GM12865 (cell line): ENCODE measurements around the gene TAF3.

ENCODE experiments used
- DNase-seq: peaks from one replicate; pipeline ENCODE4 v3.0.0; 2010; ENCODE audit warnings: low read depth
- H3K4me3 ChIP-seq: 2 replicates; pipeline ENCODE4 v1.5.1; 2011; ENCODE audit warnings: mild to moderate bottlenecking, low read depth, low read length, control low read depth
- TF ChIP-seq, protein P1 (sequence below): IDR thresholded peaks from 2 replicates; pipeline ENCODE4 v1.5.1; 2011; ENCODE audit warnings: low read length, control low read depth, low read depth, inconsistent platforms; ENCODE audit not compliant: insufficient read depth; ENCODE audit errors: missing control alignments

The TAF3 gene

DNA sequence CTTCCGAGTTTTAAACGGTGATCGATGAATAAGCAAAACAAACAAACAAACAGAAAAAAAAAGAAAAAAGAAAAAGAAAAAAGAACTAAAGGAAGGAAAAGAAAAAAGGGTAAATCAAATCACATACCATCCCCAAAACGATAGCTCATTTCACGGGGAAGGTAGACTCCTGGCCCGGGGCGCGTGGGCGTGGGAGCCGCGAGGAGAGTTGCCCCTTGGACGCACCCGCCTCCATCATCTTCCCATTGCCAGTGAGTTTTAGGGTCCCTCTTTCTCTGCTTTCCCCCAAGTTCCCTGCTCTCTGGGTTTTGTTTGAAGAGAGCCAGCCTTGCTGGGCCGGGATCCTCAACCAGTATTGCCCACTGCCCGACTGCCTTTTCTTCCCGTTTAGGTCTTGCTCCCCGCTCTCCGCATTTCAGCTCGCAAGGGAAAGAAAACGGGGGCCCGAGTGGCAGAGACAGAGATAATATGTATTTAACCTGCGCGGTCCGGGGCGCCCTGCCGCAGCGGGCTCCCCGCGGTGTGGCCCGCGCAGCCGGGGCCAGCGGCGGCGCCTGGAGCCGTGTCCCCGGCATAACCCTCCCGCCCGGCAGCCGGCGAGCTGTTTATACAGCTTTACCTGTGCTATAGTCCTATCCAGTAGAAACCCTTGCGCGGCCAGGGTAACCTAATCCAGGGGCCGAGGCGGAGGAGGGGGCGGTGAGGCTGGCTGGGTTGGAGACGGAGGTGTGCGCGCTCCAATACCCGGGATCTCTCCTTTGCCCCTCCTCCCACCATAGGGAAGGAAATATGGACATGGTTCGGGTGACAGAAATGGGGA, 230.9 kb downstream of the TAF3 start:
- no peak for DNase-seq
- H3K4me3 ChIP-seq, result no peak overlapping the region

DNA sequence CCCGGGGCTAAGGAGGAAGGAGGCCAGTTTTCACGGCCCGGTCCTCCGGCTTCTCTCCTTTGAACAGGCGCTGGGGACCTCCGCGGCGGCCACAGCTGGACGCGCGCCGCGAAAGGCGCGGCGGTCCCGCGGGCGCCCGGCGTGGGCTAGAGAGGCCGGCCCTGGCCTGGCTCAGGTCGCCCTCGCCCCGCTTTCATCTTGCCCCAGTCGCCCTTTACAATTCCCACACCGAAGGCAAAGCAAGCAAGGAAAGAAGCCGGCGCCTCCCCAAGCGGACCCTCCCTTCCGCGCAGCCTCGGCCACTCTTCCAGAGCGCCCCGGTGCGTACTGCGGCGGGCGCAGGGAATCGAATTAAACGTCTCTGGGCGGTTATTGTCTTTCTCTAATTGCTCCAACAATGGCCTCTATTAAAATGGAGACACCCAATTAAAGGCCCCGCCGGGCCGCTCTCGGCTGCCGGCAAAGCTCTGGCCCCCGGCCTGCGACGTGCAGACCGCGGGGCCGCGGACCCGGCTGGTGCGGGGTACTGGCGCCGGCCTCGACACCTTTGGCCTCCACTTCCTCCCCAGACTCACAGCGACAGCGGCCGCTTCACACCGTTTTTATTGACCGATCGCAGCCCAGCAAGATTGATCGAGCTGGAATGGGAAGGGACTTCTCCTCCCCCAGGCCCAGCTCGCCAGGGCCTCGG, 231.7 kb downstream of the TAF3 start:
- H3K4me3 ChIP-seq, result no peak overlapping the region
- no peak for DNase-seq
- TF ChIP-seq, protein P1, sequence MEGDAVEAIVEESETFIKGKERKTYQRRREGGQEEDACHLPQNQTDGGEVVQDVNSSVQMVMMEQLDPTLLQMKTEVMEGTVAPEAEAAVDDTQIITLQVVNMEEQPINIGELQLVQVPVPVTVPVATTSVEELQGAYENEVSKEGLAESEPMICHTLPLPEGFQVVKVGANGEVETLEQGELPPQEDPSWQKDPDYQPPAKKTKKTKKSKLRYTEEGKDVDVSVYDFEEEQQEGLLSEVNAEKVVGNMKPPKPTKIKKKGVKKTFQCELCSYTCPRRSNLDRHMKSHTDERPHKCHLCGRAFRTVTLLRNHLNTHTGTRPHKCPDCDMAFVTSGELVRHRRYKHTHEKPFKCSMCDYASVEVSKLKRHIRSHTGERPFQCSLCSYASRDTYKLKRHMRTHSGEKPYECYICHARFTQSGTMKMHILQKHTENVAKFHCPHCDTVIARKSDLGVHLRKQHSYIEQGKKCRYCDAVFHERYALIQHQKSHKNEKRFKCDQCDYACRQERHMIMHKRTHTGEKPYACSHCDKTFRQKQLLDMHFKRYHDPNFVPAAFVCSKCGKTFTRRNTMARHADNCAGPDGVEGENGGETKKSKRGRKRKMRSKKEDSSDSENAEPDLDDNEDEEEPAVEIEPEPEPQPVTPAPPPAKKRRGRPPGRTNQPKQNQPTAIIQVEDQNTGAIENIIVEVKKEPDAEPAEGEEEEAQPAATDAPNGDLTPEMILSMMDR, result no peak

More for the DNA sequence above, 230.9 kb downstream of the TAF3 start:
- TF ChIP-seq, protein P1, result no peak

DNA sequence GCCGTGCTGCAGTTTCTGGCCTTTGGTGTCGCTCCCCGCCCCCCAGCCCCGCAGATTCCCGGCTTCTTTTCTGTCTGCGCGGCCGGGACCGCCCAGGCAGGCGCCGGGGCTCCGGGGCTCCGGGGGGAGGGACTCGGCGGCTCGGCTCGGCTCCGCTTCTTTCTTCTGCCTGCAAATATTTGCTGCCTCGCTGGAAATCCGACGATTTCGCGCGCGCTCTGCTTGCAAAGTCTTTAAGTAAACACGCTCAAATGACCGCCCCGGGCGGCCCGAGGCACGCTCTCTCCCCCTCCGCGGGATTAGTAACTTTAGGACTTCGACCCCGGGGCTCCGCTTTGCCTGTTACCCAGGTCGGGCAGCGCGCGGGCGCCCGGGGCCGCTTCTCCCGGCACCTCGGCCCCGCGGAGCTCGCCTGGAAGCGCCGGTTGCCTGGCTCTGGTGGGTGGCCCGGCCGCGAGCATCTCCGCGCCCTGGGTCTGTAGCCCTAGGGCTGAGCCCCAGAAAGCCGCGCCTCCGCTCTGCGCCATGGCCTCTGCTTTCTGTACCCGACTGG, 232.3 kb downstream of the TAF3 start:
- TF ChIP-seq, protein P1, result no peak
- no peak overlapping the region for H3K4me3 ChIP-seq
- no peak for DNase-seq

DNA sequence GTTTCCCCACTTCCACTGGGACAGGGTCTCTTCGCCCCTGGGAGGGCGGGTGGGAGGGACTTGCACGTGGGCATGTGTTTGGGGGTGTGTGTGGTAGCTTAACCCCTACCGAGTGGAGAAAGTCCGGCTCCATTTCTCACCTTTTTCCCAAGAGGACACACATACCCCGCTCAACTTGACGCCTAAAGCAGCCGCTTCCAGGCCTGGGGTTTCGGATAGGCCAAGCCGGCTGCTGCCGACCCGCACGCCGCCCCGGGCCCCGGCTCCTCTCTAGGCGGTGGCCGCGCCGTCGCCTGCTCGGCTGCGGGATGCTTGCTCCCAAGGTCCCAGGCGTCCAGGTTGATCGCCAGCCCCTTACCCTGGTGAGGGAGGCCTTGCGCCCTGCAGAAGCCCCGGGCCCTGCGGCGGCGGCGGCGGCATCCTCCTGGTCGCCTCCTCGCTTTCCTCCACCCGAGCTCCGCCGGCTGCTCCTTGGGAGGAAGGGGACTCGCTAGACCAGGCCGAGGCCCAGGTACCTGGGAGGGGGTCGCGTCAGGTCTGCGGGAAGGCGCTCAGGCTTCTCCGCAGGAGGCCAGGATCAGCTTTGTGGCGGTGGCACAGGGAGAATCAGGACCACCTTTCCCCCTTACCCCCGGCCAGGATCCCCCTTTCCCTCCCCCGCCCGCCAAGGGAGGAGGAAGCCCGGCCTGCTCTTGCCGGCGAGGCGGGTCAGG, 233.0 kb downstream of the TAF3 start:
- TF ChIP-seq, protein P1, result no peak
- no peak for DNase-seq
- H3K4me3 ChIP-seq, result no peak overlapping the region

DNA sequence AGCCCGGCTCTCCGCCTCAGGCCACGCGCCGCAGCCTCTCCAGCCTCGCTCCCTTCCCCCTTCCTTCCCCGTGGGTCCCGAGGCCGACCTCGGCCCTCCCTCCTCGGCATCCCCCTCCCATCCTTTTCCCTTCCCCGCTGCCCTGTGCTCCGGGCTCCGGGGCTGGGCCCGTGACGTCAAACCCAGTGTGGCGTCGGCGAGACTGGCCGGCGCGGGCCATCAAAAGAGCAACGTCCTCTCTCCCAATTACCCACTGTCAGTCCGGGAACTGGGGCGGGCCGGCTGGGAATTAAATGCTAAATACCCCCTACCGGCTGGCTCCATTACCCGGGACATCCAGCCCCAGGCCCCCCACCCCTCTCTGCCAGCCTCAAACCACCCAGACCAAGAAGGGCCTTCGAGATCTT, 233.5 kb downstream of the TAF3 start:
- no peak for DNase-seq
- no peak overlapping the region for H3K4me3 ChIP-seq

DNA sequence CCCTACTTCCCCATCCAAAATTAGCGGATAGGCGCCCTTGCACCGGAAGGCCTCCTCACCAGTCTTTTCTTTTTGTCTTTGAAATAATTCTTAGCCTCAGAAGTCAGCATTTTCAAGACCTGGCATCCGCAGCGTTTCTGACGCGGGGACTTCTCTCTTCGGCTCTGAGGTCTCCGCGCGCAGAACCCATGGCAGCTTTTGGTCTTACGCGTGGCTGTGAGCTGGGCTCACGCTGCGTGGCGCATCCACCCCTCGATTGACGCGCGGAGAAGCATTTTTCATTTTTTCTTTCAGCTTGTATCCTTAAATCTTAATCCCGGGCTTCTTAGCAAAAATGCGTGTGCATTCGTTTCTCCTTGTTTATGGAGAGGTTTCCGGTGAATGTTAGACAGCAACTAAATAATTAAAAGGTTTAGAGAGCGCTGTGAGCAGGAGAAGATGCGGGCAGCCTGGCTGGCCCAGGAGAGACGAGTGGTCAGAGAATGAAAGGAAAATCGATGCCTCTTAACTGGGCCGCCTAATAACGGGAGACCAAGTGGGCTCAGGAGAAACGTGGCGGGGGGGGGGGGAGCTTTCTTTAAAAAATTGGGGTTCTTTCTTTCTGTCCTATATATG, 234.1 kb downstream of the TAF3 start:
- TF ChIP-seq, protein P1, result no peak
- H3K4me3 ChIP-seq, result no peak overlapping the region

More for the DNA sequence above, 233.5 kb downstream of the TAF3 start:
- TF ChIP-seq, protein P1, result no peak

More for the DNA sequence above, 234.1 kb downstream of the TAF3 start:
- no peak for DNase-seq
